Measurements from ENCODE around the gene SYP. TPM values are rescaled to one million over a fixed set of nuclear protein-coding genes. Genes with fewer than 3 reads are reported as not detected.

The SYP gene
- total RNA-seq, 1 donor from 2014 or later: 0.82 TPM

GRCh38 chrX:49206543-49206942 lies 6.5 kb upstream of the SYP start:
- ATAC-seq (ENCODE audit: low read depth): no peak
- TF ChIP-seq, protein P1, sequence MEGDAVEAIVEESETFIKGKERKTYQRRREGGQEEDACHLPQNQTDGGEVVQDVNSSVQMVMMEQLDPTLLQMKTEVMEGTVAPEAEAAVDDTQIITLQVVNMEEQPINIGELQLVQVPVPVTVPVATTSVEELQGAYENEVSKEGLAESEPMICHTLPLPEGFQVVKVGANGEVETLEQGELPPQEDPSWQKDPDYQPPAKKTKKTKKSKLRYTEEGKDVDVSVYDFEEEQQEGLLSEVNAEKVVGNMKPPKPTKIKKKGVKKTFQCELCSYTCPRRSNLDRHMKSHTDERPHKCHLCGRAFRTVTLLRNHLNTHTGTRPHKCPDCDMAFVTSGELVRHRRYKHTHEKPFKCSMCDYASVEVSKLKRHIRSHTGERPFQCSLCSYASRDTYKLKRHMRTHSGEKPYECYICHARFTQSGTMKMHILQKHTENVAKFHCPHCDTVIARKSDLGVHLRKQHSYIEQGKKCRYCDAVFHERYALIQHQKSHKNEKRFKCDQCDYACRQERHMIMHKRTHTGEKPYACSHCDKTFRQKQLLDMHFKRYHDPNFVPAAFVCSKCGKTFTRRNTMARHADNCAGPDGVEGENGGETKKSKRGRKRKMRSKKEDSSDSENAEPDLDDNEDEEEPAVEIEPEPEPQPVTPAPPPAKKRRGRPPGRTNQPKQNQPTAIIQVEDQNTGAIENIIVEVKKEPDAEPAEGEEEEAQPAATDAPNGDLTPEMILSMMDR (IDR thresholded peaks at IDR 0.05): no peak
- no peak overlapping the region for H3K4me3 Mint-ChIP-seq
- no peak overlapping the region for H3K27ac Mint-ChIP-seq
- H3K27me3 Mint-ChIP-seq: no peaks in the 10 kb centered on the region
- intact Hi-C loops (cut with micrococcal nuclease): no loop called here
- no peaks in the 10 kb centered on the region for H3K4me1 Mint-ChIP-seq
- H3K9me3 Mint-ChIP-seq: no peaks in the 10 kb centered on the region
- POLR2A ChIA-PET: no interaction called here
- no peaks in the 10 kb centered on the region for H3K36me3 Mint-ChIP-seq (ENCODE audit: low read depth)
- CTCF ChIA-PET: no interaction called here
- DNase-seq: no peak

DNA sequence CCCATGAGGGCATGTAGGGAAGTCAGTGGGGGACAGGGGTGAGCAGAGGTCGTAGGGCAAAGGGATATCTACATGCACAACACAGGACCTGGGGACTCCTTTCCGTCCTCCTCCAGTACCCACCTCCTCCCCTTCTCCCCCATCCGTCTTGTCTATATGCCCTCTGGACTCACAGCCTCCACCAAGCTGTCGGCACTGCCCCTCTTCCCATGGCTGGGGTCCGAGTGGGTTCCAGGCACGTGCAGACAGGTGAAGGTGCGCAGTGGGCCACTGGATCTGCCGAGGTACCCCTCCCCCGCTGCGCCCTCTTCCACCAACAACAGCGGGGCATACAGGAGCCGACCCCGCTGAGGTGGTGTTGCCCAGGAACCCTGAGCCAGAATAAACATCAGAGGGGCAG lies 5.5 kb upstream of the SYP start:
- DNase-seq (no peak), ATAC-seq (ENCODE audit: low read depth) (no peak)
- ChIA-PET POLR2A (no interaction called here), CTCF (no interaction called here)
- Mint-ChIP-seq H3K36me3 (ENCODE audit: low read depth) (no peaks in the 10 kb centered on the region), H3K4me3 (no peak overlapping the region), H3K27ac (no peak overlapping the region), H3K27me3 (no peaks in the 10 kb centered on the region), H3K4me1 (peaks cover 3% of the 10 kb centered on the region), H3K9me3 (no peaks in the 10 kb centered on the region)
- intact Hi-C loops (cut with micrococcal nuclease): no loop called here
- TF ChIP-seq, protein P1 (IDR thresholded peaks at IDR 0.05): no peak

GRCh38 chrX:49204709-49205108 lies 4.7 kb upstream of the SYP start:
- intact Hi-C loops (cut with micrococcal nuclease): no loop called here
- Mint-ChIP-seq H3K4me1 (peaks cover 4% of the 10 kb centered on the region), H3K27me3 (no peaks in the 10 kb centered on the region), H3K9me3 (no peaks in the 10 kb centered on the region), H3K27ac (no peak overlapping the region), H3K36me3 (ENCODE audit: low read depth) (no peaks in the 10 kb centered on the region), H3K4me3 (no peak overlapping the region)
- TF ChIP-seq, protein P1 (IDR thresholded peaks at IDR 0.05): no peak
- ATAC-seq (ENCODE audit: low read depth): no peak
- POLR2A ChIA-PET: no interaction called here
- no peak for DNase-seq
- CTCF ChIA-PET: no interaction called here

DNA sequence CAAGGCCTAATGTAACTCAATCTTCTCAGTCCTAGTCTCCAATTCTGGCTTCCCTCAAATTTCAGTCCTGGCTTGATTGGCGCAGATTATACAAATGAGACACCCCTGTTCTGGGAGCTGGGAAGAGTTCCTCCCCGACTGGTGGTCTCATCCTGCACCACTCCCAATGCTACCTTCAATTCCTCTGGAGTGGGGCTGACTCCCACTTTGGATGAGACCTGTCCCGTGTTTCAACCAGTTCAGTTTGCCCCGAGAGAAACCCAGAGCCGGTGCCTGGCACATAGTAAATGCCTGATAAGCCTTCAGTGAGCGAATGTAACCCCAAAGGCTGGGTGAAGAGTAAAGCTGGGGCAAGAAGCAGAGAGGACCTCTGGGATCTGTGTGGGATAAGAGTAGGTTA lies 4.0 kb upstream of the SYP start:
- no peak for ATAC-seq (ENCODE audit: low read depth)
- Mint-ChIP-seq H3K27ac (no peak overlapping the region), H3K9me3 (no peaks in the 10 kb centered on the region), H3K4me1 (peaks cover 4% of the 10 kb centered on the region), H3K27me3 (no peaks in the 10 kb centered on the region), H3K4me3 (no peak overlapping the region), H3K36me3 (ENCODE audit: low read depth) (no peaks in the 10 kb centered on the region)
- TF ChIP-seq, protein P1 (IDR thresholded peaks at IDR 0.05): no peak
- intact Hi-C loops (cut with micrococcal nuclease): no loop called here
- no peak for DNase-seq
- ChIA-PET POLR2A (no interaction called here), CTCF (no interaction called here)

- H3K27ac Mint-ChIP-seq: no peak overlapping the region
- no peaks in the 10 kb centered on the region for H3K27me3 Mint-ChIP-seq
- DNase-seq: no peak
- ATAC-seq (ENCODE audit: low read depth): no peak
- intact Hi-C loops (cut with micrococcal nuclease): no loop called here
- TF ChIP-seq, protein P1 (IDR thresholded peaks at IDR 0.05): no peak
- H3K4me3 Mint-ChIP-seq: no peak overlapping the region
- H3K4me1 Mint-ChIP-seq: peaks cover 5% of the 10 kb centered on the region
- no peaks in the 10 kb centered on the region for H3K36me3 Mint-ChIP-seq (ENCODE audit: low read depth)
- H3K9me3 Mint-ChIP-seq: no peaks in the 10 kb centered on the region
- POLR2A ChIA-PET: no interaction called here
- CTCF ChIA-PET: no interaction called here
Measured at GRCh38 chrX:49203536-49203935, 3.5 kb upstream of the SYP start.
